Smooth muscle cell (in vitro differentiated cells): ENCODE results near the gene DLAT. TPM values are rescaled to one million over a fixed set of nuclear protein-coding genes. Genes with fewer than 3 reads are reported as not detected.
A peak's percentile ranks its signal among the peaks of the same experiment; 100 is the strongest.

ENCODE experiments used
- DNase-seq: peaks from one replicate; lab custom pipeline; 2025; ENCODE audit not compliant: unreplicated experiment; lab: John Stamatoyannopoulos, UW
- H2AFZ ChIP-seq: fragments of 200-600 bp; sonication (generic); 2 replicates; pipeline ENCODE4 v1.6.0; 2016; ENCODE audit warnings: antibody characterized with exemption, low read depth, mild to moderate bottlenecking
- H3F3A ChIP-seq: fragments of 200-600 bp; sonication (generic); 2 replicates; pipeline ENCODE4 v1.6.0; 2017; ENCODE audit warnings: antibody characterized with exemption, low read depth
- H3K27ac ChIP-seq: fragments of 200-600 bp; sonication (generic); 2 replicates; pipeline ENCODE4 v1.5.1; 2016; ENCODE audit warnings: low read depth, mild to moderate bottlenecking
- H3K27me3 ChIP-seq: fragments of 200-600 bp; sonication (generic); 2 replicates; pipeline ENCODE4 v1.6.1; 2016; ENCODE audit warnings: low read depth, mild to moderate bottlenecking
- H3K36me3 ChIP-seq: fragments of 200-600 bp; sonication (generic); 2 replicates; pipeline ENCODE4 v1.5.1; 2016; ENCODE audit warnings: low read depth
- H3K4me1 ChIP-seq: fragments of 200-600 bp; sonication (generic); 2 replicates; pipeline ENCODE4 v1.5.1; 2016; ENCODE audit warnings: low read depth
- H3K4me2 ChIP-seq: fragments of 200-600 bp; sonication (generic); 2 replicates; pipeline ENCODE4 v1.6.0; 2016; ENCODE audit warnings: mild to moderate bottlenecking
- H3K4me3 ChIP-seq: fragments of 200-600 bp; sonication (generic); 2 replicates; pipeline ENCODE4 v1.5.1; 2016; ENCODE audit warnings: mild to moderate bottlenecking
- H3K79me2 ChIP-seq: fragments of 200-600 bp; sonication (generic); 2 replicates; pipeline ENCODE4 v1.6.0; 2016; ENCODE audit warnings: low read depth, mild to moderate bottlenecking
- H3K9ac ChIP-seq: fragments of 200-600 bp; sonication (generic); 2 replicates; pipeline ENCODE4 v1.6.0; 2016; ENCODE audit warnings: low read depth
- H3K9me3 ChIP-seq: fragments of 200-600 bp; sonication (generic); replicated peaks from 2 replicates; pipeline ENCODE4 v1.5.1; 2016; ENCODE audit warnings: low read depth
- H4K20me1 ChIP-seq: fragments of 200-600 bp; sonication (generic); 2 replicates; pipeline ENCODE4 v1.6.0; 2016; ENCODE audit warnings: low read depth
- WGBS: methylation state at CpG from one replicate; pipeline ENCODE4 v1.1.7; 2016; ENCODE audit warnings: low lambda C conversion rate; 5-methylcytosine and 5-hydroxymethylcytosine counted together
- polyA plus RNA-seq: library from polyadenylated mRNA; unstranded; fragments of >200 nt; fragmentation: Nextera tagmentation; extraction: Ambion mirVana; gene quantifications from 2 replicates; pipeline ENCODE4 v1.2.1, GENCODE V29; 2016
- total RNA-seq: library from RNA; depleted of rRNA; stranded (reverse); fragments of >200 nt; gene quantifications from 2 replicates; pipeline ENCODE4 v1.2.3, GENCODE V29; 2014
- TF ChIP-seq, protein P1 (sequence below): fragments of 200-600 bp; sonication (generic); IDR thresholded peaks from 2 replicates; pipeline ENCODE4 v1.5.1; 2017; ENCODE audit warnings: borderline replicate concordance, mild to moderate bottlenecking, antibody characterized with exemption; ENCODE audit not compliant: insufficient read depth, poor library complexity, severe bottlenecking

Gene DLAT
- total and polyA plus RNA-seq, 2 experiments from 2014 or later: 23.6 to 23.8 TPM

DNA sequence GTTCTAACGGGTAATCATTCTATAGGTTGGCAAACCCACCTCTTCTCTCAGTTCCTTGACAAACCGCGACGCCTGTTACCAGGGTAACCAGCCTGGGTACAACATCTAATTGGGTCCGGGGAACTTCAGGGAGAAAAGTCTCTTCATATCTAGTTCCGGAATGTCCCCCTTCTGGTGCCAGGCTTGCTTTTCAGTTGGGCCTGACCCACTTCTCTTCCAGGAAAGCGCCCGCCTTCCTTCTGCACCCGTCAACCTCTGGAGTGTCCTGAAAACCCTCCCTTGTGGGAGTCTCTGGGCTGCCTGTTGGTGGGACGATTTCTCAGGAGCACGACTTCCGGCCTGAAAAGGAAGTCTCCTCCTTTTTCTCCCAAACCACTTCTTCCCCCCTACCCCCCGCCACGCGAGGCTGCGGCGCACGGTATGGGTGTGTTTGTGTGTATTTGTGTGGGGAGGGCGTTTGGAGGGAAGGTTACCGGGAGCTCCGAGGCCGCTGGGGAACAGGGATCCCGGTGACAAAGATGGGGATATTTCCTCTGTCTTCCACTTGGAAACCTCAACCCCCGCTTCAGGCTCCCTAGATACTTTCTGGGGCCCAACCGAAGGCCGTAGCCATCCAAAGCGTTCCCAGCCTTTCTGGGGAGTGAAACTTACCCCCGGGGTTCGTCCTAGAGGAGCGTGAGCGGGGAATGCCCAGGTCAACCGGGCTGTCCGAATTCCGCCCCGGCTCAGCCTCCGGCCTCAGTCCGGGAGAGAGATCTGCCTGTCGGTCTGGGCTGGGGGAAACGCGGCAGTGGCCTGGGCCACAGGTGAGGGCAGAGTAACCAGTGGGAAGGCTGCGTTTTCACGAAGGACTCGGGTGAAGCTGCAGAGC is 49.0 kb downstream of the DLAT start, which contains the start of the genes NKAPD1 and PIH1D2:
TSS of gene NKAPD1 (plus strand) at position 359 of the 871 bp plus-strand sequence. CDS start 1,276 bp downstream, outside the sequence.
TSS of gene PIH1D2 (minus strand) at position 77 of the 871 bp plus-strand sequence. CDS start 843 bp downstream, outside the sequence.
- peak within 1 kb of the TSS; percentile 94 for H2AFZ ChIP-seq
- no peaks in the 10 kb centered on the region for H3K4me1 ChIP-seq
- WGBS: under 1% methylated on average over 43 of the region's 43 CpGs
- peak; percentile 38 for DNase-seq
- peak within 1 kb of the TSS; percentile 90 for H3K4me2 ChIP-seq
- peaks cover 8% of the 10 kb centered on the region for H3K36me3 ChIP-seq
- no peaks in the 10 kb centered on the region for H3K9me3 ChIP-seq
- peak within 1 kb of the TSS; percentile 90 for H3K9ac ChIP-seq
- TF ChIP-seq, protein P1, sequence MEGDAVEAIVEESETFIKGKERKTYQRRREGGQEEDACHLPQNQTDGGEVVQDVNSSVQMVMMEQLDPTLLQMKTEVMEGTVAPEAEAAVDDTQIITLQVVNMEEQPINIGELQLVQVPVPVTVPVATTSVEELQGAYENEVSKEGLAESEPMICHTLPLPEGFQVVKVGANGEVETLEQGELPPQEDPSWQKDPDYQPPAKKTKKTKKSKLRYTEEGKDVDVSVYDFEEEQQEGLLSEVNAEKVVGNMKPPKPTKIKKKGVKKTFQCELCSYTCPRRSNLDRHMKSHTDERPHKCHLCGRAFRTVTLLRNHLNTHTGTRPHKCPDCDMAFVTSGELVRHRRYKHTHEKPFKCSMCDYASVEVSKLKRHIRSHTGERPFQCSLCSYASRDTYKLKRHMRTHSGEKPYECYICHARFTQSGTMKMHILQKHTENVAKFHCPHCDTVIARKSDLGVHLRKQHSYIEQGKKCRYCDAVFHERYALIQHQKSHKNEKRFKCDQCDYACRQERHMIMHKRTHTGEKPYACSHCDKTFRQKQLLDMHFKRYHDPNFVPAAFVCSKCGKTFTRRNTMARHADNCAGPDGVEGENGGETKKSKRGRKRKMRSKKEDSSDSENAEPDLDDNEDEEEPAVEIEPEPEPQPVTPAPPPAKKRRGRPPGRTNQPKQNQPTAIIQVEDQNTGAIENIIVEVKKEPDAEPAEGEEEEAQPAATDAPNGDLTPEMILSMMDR: no peak
- H3K79me2 ChIP-seq: peaks cover 32% of the 10 kb centered on the region
- peak within 1 kb of the TSS; percentile 92 for H3K27ac ChIP-seq
- H4K20me1 ChIP-seq: no peaks in the 10 kb centered on the region
- H3F3A ChIP-seq: no peaks in the 10 kb centered on the region
- no peaks in the 10 kb centered on the region for H3K27me3 ChIP-seq
- peak within 1 kb of the TSS; percentile 79 for H3K4me3 ChIP-seq

DNA sequence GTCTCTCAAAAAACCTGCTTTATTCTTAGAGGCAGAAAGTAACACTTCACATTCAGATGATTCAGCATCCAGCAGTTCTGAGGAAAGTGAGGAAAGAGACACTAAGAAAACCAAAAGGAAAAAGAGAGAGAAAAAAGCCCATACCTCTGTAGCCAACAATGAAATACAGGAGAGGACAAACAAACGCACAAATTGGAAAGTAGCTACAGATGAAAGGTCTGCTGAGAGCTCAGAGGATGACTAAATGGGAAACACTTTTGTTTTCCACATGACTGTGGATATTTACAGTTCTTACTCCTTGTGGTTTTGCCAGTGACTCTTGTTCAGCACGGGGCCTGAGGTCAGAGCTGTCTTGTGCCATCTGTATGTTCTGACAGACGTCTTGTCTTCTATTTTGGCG is 57.5 kb downstream of the DLAT start:
- DNase-seq: no peak
- TF ChIP-seq, protein P1: no peak
- Histone ChIP-seq H3K4me3 (no peak overlapping the region), H3K79me2 (peaks cover 24% of the 10 kb centered on the region), H3K9me3 (no peaks in the 10 kb centered on the region), H3F3A (peaks cover 21% of the 10 kb centered on the region), H3K4me1 (peaks cover 10% of the 10 kb centered on the region), H3K9ac (no peak overlapping the region), H3K4me2 (no peak overlapping the region), H3K27me3 (no peaks in the 10 kb centered on the region), H3K36me3 (peaks cover 11% of the 10 kb centered on the region), H4K20me1 (no peaks in the 10 kb centered on the region), H3K27ac (peak overlapping the region; percentile 73), H2AFZ (no peak overlapping the region)
- WGBS: 66% methylated on average over 4 of the region's 4 CpGs

DNA sequence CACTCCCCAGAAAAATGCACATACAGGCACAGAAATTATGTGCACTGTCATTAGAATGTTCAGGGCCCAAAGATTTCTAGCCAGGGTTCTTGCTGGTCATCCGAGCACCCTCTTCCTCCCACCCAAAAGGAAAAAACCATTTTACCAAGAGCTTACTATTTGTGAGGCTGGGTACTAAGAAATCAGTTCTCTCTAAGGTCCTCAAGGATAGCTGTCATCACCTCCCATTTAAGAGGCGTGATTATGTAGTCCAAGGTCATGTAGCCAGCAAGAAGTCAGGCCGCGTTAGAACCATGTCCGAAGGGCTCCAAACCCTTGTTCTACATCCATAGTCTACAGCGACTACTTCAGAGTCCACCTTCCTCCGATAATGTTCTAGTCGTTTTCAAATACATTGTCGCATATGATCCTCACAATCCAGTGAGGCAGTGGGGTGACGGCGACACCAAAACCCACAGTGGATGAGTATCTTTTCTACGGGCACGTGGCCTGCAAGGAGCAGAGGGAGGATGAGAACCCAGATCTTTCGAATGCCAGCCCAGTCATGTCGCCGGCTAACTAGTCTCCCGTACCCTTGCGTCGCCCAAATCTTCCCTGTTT is 60.7 kb downstream of the DLAT start:
- Histone ChIP-seq H3K9me3 (no peaks in the 10 kb centered on the region), H3K4me2 (peak overlapping the region; percentile 99), H3K27ac (no peak overlapping the region), H2AFZ (peak overlapping the region; percentile 84), H4K20me1 (peaks cover 4% of the 10 kb centered on the region), H3K4me1 (peaks cover 14% of the 10 kb centered on the region), H3F3A (peaks cover 21% of the 10 kb centered on the region), H3K79me2 (peaks cover 43% of the 10 kb centered on the region), H3K27me3 (no peaks in the 10 kb centered on the region), H3K4me3 (peak overlapping the region; percentile 85), H3K36me3 (peaks cover 18% of the 10 kb centered on the region), H3K9ac (peak overlapping the region; percentile 93)
- TF ChIP-seq, protein P1: no peak
- WGBS: 4% methylated on average over 19 of the region's 19 CpGs
- DNase-seq: no peak
